ENCODE results near the gene NAGPA.

The NAGPA gene

DNA sequence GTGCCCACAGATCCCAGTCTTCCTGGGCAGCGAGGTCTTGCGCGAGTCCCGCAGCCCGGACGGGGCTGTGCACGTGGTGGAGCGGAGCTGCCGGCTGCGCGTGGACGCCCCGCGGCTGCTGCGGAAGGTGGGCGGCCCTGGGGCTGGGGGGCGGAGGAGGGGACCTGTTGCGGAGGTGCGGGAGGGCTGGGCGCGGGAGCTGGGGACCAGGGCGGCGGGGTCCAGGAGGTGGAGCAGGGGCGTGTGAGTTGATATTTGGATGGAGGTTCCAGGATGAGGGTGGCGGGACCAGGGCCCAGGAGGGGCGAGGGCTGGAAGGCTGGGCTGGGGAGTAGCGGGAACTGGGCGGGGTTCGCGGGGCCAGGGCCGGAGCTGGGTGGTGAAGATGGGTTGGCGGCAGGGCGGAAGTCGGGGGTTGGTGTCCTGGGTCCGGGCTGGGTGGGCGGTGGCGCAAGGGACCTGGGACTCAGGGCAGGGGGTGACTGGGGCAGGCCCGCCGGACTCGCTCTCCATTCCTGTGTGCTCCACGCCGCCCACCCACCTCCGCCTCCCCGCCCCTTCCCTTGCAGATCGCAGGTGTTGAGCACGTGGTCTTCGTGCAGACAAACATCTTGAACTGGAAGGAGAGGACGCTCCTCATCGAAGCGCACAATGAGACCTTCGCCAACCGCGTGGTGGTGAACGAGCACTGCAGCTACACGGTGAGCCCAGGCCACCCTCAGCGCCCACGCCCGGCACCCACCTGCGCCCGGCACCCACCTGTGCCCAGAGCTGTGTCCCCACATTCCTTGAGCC lies 46.0 kb downstream of the NAGPA start:
- H3K27me3 Mint-ChIP-seq, result peaks cover 61% of the 10 kb centered on the region
- no peak for DNase-seq
- H3K4me1 Mint-ChIP-seq (ENCODE audit: low read depth), result peaks cover 6% of the 10 kb centered on the region
- no peak overlapping the region for H3K27ac Mint-ChIP-seq
- no peaks in the 10 kb centered on the region for H3K36me3 Mint-ChIP-seq (ENCODE audit: low read depth)
- no peaks in the 10 kb centered on the region for H3K9me3 Mint-ChIP-seq
- H3K4me3 Mint-ChIP-seq, result no peak overlapping the region

DNA sequence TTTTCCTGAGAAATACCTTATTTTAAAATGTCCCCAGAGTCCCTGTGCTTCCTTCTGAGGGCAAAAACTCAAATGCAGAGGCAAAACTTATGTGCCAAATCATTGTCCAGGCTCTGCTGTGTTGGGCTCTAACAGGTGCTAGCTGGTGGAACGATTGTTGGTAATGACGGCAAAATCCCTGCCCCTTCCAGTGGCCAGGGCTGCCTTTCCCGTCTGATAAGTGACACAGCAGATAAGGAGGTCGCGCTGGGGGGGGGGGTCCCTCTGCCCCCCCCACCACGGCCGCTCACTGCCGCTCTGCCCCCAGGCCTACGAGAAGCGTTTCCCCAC lies 46.5 kb downstream of the NAGPA start:
- H3K36me3 Mint-ChIP-seq (ENCODE audit: low read depth), result no peaks in the 10 kb centered on the region
- H3K9me3 Mint-ChIP-seq, result no peaks in the 10 kb centered on the region
- no peak overlapping the region for H3K4me3 Mint-ChIP-seq
- peaks cover 6% of the 10 kb centered on the region for H3K4me1 Mint-ChIP-seq (ENCODE audit: low read depth)
- H3K27ac Mint-ChIP-seq, result no peak overlapping the region
- peaks cover 61% of the 10 kb centered on the region for H3K27me3 Mint-ChIP-seq
- DNase-seq, result no peak

DNA sequence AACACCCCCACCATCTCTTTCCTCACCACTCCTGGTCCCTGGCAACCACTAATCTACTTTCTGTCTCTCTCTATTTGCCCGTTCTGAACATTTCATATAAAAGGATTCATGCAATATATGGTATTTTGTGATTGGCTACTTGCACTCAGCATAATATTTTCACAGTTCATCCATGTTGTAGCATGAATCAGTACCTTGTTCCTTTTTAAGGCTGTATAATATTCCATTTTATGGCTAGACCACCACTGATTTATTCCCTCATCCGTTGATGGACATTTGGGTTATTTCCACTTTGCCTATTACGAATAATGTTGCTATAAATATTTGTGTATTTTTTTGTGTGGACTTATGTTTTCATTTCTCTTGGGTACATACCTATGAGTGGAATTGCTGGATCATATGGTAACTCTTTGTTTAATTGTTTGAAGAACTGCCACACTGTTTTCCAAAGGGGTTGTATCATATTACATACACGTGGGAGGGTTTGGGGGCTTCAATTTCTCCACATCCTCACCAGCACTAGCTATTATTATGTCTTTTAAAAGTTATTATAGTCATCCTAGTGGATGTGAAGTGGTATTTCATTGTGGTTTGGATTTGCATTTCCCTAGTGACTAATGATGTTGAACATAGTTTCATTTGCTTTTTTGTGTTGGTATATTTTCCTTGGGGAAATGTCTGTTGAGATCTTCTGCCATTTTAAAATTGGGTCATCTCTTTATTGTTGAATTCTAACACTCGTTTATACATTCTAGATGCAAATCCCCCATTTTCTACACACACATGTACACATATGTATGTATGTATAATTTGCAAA lies 49.4 kb downstream of the NAGPA start:
- Mint-ChIP-seq H3K36me3 (ENCODE audit: low read depth) (no peaks in the 10 kb centered on the region), H3K27me3 (peaks cover 49% of the 10 kb centered on the region), H3K4me3 (no peak overlapping the region), H3K4me1 (ENCODE audit: low read depth) (peaks cover 6% of the 10 kb centered on the region), H3K27ac (no peak overlapping the region), H3K9me3 (no peaks in the 10 kb centered on the region)
- DNase-seq, result no peak

DNA sequence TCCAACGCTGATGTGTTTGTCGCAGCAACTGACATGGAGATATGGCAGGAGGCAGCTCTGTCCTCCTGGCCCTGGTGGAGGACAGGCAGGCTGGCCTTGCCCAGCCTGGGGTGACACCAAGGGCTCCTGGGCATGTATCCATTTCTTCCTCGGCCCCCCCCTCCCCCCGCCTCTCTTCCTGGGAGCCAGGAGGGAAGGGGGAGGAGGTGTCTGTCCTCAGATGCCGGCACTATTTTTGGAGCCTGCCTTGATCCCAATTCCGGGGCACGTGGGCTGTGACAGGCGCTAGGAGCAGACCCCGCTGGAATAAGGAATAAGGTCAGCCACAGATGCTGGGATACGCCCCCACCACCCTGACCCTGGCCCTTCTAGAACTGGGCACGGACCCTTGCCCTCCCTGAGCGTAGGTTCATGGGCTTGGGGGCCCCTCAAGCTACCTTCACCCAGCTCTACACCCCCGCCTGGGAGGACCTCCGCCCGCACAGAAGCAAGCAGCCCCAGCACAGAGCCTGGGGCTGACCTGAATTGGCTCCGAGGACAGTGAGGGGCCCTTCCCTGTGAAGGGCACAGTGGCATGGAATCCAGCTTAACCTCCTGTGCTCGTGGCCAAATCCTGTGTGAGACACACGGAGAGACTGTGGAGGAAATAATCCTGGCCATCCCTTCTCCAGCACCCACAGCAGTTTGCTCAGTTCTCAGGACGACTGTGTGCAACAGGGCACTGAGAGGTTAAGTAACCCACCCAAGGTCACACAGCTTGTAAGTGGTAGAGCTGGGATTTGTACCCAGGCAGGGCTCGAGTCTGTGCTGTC lies 51.5 kb downstream of the NAGPA start:
- H3K4me1 Mint-ChIP-seq (ENCODE audit: low read depth), result peaks cover 3% of the 10 kb centered on the region
- H3K27ac Mint-ChIP-seq, result no peak overlapping the region
- peaks cover 29% of the 10 kb centered on the region for H3K27me3 Mint-ChIP-seq
- no peak overlapping the region for H3K4me3 Mint-ChIP-seq
- H3K36me3 Mint-ChIP-seq (ENCODE audit: low read depth), result no peaks in the 10 kb centered on the region
- no peaks in the 10 kb centered on the region for H3K9me3 Mint-ChIP-seq
- DNase-seq, result no peak

DNA sequence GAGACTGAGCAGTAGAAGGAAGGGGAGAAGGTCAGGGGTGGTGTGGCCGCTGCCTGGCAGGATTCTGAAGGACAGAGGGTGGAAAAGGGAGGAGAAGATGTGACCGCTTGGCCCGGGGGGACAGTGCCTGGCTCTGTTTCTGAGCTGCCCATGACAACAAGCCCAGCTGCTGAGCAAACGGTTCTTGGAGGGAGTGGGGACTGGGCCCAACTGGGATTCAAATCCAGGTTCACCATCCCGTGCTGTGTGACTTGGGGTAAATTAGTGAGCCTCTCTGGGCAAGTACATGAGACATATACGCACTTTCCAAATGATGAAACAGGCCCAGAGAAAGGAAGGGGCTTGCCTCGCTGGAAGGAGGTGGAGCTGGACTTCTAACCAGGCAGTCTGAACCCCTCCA lies 52.3 kb downstream of the NAGPA start:
- no peak overlapping the region for H3K4me3 Mint-ChIP-seq
- no peaks in the 10 kb centered on the region for H3K36me3 Mint-ChIP-seq (ENCODE audit: low read depth)
- no peak overlapping the region for H3K27ac Mint-ChIP-seq
- H3K27me3 Mint-ChIP-seq, result peaks cover 22% of the 10 kb centered on the region
- H3K9me3 Mint-ChIP-seq, result no peaks in the 10 kb centered on the region
- H3K4me1 Mint-ChIP-seq (ENCODE audit: low read depth), result no peaks in the 10 kb centered on the region
- no peak for DNase-seq

GRCh38 chr16:4980691-4981090 lies 53.0 kb downstream of the NAGPA start:
- no peaks in the 10 kb centered on the region for H3K9me3 Mint-ChIP-seq
- H3K4me3 Mint-ChIP-seq, result no peak overlapping the region
- DNase-seq, result no peak
- H3K27me3 Mint-ChIP-seq, result peaks cover 15% of the 10 kb centered on the region
- H3K36me3 Mint-ChIP-seq (ENCODE audit: low read depth), result no peaks in the 10 kb centered on the region
- H3K27ac Mint-ChIP-seq, result no peak overlapping the region
- no peaks in the 10 kb centered on the region for H3K4me1 Mint-ChIP-seq (ENCODE audit: low read depth)

DNA sequence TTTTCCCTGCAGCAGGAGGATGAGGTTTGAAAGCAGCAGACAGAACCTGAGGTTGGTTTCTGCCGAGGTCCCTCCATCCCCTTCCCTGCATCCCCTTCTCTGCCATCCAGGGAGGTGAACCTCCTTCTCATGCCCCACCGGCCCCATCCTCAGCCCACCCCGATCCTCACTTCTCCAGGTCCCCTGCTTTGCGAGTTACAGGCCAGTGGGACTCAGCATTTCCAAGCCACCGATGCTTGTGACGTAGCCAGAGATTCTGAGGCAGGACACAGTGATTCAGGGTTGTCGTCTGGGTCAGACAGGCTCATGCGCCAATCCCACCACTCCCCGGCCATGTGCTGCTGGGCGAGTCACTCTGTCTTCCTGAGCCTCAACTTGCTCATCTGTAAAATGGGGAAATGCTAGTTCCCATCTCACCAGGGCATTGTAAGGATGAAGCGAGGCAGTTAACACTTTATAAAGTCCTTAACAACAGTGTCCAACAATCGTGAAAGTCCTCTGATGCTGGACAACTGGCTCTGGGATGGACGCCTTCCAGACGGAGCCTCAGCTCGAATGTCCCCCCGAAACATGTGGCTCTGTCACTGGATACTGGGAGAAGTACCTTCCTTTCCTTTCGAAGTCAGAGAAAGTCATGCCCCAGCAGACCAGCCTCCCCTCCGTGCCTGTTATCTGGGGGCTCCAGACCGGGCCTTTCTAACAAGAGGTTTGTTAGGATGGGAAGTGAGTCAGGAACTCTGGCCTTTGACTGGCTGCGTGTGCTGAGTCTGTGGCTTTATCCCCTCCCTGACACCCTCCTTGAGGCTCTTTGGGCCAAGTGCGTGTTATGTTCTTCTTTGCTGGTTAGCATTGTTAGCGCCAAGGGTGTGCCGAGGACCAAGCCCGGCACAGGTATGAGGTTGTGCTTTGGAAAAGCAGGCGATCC lies 53.7 kb downstream of the NAGPA start:
- Mint-ChIP-seq H3K4me3 (no peak overlapping the region), H3K27me3 (peaks cover 11% of the 10 kb centered on the region), H3K27ac (no peak overlapping the region), H3K4me1 (ENCODE audit: low read depth) (no peaks in the 10 kb centered on the region), H3K9me3 (no peaks in the 10 kb centered on the region), H3K36me3 (ENCODE audit: low read depth) (no peaks in the 10 kb centered on the region)
- no peak for DNase-seq

DNA sequence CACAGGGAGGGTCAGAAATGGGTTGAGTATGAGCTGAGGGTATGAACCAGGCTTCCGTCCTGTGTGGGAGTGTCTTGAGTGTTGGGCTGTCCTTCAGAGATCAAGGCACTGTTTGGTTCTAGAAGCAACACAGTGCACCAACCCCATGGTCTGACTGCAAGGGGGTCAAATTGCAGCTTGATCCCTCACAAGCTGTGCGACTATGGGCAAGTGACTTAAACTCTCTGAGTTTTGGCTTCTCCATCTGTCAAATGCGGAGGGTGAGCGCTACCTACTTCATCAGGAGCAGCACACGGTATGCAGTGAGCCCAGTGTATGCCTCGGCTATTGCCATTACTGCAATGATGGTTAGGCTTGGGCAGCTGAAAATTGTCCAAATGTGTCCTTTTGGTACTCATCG lies 54.6 kb downstream of the NAGPA start:
- Mint-ChIP-seq H3K36me3 (ENCODE audit: low read depth) (no peaks in the 10 kb centered on the region), H3K27me3 (peaks cover 8% of the 10 kb centered on the region), H3K4me1 (ENCODE audit: low read depth) (no peaks in the 10 kb centered on the region), H3K27ac (no peak overlapping the region), H3K9me3 (no peaks in the 10 kb centered on the region), H3K4me3 (no peak overlapping the region)
- DNase-seq, result no peak

DNA sequence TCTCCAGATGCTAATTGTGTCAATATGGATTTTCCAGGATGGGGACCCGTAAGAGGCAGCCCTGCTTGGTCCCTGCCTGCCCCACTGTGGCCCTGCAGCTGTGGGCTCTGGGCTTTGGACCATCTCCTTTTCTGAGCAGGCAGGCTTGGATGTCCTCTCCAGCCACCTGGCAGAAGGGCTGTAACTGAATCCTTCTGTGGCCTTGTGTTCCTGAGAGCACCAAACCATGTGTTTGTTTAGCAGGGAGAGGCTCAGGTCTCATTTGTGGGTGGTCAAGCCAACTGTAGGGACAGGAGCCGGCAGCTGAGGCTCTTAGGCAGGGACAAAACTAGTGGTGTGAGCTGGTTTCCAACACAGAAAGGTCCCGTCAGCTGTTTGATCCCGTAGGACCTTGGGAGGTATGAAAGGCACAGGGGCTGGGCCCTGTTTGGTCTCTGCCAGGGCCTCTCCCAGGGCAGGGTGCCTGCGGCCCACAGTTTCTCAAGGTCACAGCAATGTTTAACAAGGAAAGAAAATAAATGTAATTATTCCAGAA lies 57.1 kb downstream of the NAGPA start:
- Mint-ChIP-seq H3K27ac (no peak overlapping the region), H3K4me3 (no peak overlapping the region), H3K27me3 (peaks cover 17% of the 10 kb centered on the region), H3K9me3 (no peaks in the 10 kb centered on the region), H3K36me3 (ENCODE audit: low read depth) (no peaks in the 10 kb centered on the region), H3K4me1 (ENCODE audit: low read depth) (peaks cover 6% of the 10 kb centered on the region)
- DNase-seq, result no peak

GRCh38 chr16:4976079-4976478 lies 57.7 kb downstream of the NAGPA start:
- H3K27ac Mint-ChIP-seq, result no peak overlapping the region
- no peak overlapping the region for H3K4me3 Mint-ChIP-seq
- H3K4me1 Mint-ChIP-seq (ENCODE audit: low read depth), result peaks cover 6% of the 10 kb centered on the region
- H3K9me3 Mint-ChIP-seq, result no peaks in the 10 kb centered on the region
- no peaks in the 10 kb centered on the region for H3K36me3 Mint-ChIP-seq (ENCODE audit: low read depth)
- H3K27me3 Mint-ChIP-seq, result peaks cover 20% of the 10 kb centered on the region
- DNase-seq, result no peak
